Amygdala (tissue), 56 donors: ENCODE results near the gene KSR1.
"Not testable (repeated sequence)": the region's sequence is repeated elsewhere in the genome, so short reads cannot be mapped to it uniquely, and the experiment has no call there.

Source experiments
- DNase-seq, 56 donors: peaks; one replicate each; lab custom pipeline; 2025; lab: John Stamatoyannopoulos, UW

Gene KSR1

DNA sequence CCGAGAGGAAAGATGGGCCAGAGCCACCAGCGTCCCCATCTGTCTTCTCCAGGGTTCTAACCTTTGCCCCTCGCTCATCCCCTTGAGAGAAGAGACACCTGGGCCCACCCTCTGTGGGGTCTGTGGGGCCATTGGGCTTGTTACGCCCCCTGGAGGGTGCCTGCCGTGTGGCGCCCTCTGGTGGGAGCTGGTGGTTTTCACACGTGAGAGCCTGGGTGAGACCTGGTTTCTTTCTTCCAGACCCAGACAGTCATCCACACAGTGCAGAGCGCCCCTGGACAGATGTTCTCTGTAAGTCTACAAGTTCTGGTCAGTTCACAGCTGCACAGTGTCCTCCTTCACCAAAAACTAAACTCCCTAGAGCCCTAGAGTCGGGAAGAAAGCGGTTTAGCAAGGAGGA, 189.4 kb downstream of the KSR1 start:
- DNase-seq, result not testable (repeated sequence)

DNA sequence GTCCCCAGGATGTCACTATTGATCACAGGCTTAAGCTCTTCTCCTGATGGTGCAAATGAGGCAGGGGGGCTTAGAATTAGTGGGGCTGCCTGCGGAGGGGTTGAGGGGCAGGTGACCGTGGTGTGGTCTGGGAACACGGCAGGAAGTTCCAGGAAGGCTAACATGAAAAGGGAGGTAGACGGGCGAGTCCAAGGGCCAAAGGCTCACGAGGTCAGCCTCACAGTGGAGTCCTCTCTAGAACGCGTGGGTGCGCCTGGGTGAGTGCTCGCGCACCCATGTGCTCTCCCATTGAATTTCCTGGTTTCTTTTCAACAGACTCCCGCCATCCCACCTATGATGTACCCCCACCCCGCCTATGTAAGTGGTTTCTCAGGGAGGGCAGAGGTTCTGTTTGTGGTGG, 190.0 kb downstream of the KSR1 start:
- DNase-seq, result no peak

DNA sequence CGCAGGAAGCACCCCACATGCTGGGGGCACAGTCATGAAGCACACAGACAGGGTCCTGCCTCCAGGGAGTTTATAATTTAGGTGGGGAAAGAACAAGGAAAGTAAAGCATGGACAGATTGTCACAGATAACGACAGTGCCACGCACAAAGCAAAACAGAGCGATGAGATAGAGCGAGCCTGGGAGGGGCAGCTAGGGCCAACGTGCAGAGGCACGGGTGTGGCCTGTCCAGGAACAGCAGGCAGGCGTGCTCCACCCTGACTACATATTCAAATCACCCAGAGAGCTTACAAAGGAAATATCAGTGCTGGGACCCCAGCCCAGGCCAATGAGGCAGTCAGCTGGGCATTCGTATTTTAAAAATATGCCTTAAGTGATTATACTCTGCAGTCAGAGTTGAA, 191.5 kb downstream of the KSR1 start:
- no peak for DNase-seq

DNA sequence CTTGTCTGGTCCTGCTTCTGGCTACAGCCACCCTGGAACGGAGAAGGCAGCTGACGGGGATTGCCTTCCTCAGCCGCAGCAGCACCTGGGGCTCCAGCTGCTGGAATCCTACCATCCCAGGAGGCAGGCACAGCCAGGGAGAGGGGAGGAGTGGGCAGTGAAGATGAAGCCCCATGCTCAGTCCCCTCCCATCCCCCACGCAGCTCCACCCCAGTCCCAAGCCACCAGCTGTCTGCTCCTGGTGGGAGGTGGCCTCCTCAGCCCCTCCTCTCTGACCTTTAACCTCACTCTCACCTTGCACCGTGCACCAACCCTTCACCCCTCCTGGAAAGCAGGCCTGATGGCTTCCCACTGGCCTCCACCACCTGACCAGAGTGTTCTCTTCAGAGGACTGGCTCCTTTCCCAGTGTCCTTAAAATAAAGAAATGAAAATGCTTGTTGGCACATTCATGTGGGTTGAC, 192.9 kb downstream of the KSR1 start:
- DNase-seq, result peak in 14 of 56 donors; percentile 4 to 43 (median 15)

DNA sequence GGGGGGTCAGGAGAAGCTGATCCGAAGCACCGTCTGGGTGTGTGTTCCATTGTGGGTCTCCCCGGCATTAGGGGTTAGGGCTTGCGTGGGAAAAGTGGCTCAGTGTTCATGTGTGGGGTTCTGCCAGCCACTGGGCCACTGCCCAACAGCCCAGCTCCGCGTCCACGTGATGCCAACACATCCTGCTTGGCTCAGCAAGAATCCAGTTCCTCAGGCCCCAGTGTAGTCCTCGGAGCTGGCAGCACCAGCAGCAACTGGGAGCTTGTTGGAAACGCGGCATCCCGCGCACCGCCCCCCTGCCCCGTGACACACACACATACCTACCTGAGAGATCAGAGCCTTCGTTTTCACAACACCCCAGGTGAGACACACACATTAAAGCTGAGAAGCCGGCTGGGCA, 193.7 kb downstream of the KSR1 start:
- peak in 50 of 56 donors; percentile 8 to 79 (median 44) for DNase-seq

DNA sequence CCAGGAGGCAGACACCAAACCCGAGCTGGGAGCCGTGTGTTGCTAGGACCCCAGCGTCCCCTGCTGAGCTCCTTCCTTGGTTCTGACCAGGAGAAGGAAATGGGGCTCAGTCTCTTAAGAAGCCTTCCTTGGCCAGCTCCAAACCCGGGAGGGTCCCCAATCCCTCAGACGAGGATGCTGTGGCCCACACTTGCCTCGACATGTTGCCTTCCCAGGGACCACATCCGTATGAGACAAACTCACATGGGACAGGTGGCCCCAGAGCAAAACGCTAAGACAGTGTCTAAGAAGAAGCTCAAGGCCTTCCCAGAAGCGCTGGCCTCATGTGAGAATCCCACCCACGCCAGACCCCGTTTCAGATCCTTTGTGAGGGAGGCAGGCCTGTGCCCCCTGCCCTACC, 194.6 kb downstream of the KSR1 start:
- no peak for DNase-seq

DNA sequence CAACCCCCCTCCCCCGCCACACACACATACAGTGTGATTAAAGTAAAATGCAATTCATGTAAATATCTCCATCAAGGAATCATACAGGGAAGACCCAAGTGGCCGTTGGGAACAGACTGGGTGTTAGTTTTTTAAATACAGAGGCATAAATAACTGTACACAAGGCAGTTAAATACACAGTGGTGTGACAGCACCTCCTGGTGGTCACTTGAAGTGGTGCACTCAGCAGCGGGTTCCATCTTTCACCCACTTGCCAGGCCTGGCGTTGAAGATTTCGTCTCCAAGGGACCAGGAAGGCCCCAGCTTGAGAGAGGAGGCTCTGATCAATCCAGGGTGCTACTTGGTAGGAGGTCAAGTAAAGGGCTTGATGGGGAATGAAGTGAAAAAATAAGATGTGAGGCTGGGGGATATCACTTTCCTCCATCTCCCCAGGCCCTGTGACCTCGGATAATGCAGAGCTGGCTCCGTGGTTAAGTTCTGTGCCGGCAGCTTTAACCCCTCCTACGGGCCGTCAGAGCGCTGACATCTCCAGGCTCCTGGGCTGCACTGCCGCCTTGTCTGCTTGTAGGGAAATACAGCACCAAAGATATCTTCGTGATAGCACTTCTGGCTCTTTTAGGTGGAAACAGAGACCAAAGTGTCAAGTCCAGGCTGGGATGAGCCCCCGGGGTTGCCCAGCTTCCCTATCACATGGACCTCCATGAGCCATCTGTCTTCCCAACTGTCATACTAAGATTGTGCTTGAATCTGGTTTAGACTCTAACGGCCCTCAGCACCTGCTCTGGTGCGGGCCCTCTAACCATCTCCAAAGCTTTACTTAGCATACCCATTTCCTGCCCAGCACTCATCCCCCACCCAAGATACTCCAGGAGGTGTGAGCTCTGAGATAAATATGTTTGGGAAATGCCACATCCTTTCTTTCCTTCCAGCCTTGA, 195.4 kb downstream of the KSR1 start:
- DNase-seq, result peak in 32 of 56 donors; percentile 2 to 79 (median 30)

DNA sequence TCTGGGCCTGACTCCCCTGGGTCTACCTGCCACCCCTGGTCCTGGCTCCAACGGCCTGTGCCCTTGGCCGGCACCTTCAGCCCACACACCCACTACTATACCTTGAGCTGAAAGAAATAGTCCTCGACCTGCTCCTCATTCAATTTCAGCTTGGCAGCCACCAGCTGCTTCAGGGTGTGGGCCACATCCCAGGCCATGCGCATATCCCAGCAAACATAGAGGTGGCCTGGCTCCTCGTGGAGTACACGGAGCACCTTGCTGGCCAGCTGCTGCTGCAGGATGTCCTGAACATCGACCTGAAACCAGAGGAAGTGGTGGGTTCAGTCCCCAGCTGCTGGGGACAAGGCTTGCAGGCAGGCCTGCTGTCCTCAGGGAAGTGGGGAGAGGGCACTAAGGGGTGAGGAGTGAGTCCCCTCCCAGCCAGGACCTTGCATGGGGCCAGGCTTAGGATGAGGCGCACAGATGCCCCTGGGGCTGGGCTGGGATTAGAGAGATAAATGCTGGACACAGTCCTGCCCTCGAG, 197.3 kb downstream of the KSR1 start:
- not testable (repeated sequence) for DNase-seq

DNA sequence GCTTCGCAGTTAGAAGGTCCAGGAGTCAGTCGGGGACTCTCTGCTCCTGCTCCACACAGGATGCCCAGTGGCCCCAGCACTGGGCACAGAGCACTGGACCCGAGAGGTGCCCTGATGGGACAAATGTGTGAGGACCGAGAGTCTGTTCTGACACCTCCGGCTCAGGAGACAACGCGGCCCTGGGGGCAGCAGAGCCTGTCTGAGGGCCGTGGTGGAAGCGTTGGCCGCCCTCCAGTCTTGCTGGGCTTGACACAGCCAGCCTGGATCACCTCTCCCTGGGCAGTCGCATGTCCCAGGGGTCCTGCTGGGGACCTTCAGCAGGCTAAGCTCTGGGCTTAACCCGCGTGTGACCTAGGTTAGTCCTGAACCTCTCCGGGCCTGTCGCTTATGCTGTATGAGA, 197.9 kb downstream of the KSR1 start:
- peak in 1 of 56 donors; percentile 25 for DNase-seq

DNA sequence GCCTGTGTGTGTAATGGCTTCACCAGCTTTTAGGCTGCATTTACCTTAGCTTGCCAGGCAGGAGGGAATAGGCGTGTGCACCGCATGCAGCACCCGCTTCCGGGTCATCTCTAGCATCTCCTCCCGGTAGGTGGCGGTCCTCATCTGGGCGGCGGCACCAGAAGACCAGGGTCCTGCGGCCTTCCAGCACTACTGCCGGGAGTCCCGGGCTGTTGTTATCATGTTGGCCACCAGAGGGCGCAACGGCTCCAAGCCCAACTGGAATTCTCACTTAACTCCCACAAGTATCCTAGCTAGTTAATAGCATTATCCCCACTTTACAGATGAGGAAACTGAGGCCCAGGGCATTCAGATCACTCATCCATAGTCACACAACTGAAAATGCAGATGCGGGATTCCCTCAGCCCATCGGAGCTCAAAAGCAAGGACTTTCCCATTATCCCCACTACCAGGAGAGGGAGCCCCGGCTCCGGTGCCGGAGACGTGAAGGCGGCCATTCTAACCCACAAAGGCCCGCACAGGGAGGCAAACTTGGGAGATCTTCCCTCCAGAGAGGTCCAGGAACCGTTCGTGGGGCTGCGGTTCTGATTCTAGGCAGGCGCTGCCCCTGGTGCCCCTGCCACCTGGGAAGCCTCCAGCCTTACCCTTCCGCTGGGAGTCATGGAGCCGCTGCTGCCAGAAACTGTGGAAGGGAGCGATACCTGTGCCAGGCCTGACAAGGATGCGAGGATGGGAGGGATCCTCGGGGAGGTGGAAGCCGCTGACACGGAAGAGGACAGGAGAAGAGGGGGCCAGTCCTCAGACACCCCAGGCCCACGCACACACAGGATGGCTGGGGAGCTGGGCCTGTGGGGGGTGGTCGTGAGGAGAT, 198.6 kb downstream of the KSR1 start:
- DNase-seq, result peak in 44 of 56 donors; percentile 7 to 80 (median 40)

DNA sequence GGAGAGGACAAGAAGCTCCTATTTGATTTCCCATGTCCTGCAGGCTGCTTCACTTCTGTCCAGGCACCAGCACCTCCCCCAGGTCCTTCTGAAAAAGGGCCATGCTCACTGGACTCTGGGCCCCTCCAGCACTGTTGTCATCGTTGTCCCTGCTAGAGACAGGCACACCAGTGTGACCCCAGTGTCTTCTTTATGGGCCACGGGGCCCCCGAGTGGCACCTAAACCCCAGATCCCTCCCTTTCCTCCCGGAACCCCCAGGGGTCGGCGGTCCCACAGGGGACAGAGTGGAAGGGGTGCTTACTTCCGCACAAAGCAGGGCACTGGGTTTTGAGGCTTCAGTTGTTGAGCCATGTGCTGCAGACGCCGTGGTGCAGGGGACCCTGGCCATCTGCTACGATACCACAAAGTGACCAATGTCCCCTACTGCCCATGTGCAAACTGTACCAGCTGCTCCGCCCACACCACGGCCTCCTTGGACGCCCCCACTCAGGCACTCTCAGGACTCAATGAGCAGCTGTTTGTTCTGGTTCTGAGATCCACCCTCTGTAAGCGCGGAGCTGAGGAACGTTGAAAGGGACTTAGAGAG, 199.4 kb downstream of the KSR1 start:
- DNase-seq, result not testable (repeated sequence)

DNA sequence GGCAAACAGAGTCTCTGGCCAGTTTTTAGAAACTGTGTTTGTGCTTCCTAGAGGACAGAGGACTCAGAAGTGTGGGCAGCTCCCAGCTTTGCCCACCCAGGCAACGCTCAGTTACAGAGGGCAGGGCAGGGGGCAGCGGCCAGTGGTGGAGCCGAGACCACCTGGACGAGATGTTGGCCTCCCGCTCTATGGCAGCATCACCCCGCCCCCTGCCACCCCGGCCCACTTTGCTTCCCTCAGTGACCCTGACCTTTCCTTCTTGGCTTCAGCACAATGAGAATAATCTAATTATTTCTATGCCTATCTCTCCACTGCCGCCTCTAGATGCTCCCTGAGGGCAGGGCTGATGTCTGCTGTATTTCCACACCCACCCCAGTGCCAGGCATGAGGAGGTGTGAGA, 200.4 kb downstream of the KSR1 start:
- DNase-seq, result not testable (repeated sequence)

DNA sequence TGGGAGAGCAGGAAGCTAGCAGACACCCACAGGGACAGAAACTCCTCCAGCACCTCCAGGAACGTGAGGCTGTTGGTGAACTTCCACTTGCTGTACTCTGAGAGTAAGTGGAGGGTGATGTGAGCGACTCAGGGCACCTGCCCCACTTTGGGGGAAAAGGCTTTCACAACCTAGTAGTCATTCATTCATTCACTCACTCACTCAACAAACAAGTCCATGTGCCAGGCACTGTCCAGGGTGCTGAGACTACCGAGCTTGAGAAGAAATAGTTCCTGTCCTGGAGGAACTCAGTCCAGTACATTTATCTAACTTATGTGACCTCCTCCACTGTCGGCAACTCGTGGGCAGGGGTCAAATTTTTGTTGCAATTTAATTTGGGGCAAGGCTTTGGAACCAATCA, 201.4 kb downstream of the KSR1 start:
- DNase-seq, result no peak

DNA sequence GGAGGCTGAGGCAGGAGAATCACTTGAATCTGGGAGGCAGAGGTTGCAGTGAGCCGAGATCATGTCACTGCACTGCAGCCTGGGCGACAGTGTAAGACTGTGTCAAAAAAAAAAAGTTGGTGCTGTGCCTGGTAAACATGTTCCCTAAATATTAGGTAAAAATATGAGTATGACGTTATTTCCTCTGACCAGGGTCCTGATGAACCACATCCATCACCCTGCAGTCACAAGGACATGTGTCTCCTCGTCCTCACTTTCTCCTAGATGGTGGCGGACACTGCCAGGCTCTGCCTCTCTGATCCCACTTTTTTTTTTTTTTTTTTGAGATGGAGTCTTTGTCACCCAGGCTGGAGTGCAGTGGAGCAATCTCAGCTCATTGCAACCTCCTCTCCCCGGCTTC, 203.4 kb downstream of the KSR1 start:
- no peak for DNase-seq

DNA sequence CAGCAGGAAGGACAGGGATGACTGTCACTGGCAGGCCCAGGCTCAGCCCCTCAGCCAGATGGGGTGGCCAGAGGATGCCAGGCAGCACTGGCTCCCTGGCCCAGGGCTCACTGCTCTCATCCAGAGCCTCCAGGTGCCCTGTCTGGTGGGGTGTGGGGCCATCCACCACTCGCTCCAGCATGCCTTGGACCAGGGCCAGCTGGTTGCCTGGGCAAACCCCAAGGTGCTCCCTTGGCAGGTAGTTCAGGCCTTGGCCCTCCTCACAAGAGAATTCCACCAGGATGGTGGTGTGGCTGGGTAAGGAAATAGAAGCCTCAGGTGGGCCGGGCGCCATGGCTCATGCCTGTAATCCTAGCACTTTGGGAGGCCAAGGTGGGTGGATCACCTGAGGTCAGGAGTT, 204.2 kb downstream of the KSR1 start:
- DNase-seq, result no peak

DNA sequence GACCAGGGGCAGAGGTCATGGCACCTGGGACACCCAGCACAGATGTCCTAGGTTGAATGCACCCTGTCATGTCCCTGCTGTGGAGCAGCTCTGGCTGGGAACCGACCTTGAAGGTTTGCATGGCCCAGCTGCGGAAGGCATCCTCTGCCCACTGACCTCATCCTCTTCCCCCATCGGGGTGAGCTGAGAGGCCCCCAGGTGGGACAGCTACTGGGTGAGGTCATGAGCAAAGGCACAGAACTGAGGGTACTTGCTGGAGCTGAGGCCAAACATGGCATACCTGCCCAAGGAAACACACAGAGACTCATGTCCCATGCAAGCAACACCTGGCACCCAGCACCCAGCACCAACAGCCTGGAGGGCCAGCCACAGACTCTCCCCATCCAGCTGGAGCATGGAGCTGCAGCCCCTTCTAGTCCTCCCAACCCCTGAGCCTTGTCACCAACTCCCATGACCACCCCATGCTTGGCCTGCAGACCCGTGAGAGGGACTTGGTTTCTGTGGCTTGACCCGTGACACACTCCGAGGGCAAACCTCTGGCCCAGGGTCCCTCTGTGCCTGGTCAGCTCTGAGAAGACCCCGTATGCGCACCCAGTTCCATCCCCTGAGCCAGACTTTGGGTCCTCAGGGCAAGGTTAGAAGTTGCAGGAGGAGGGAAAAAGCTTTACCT, 207.8 kb downstream of the KSR1 start:
- DNase-seq, result no peak

DNA sequence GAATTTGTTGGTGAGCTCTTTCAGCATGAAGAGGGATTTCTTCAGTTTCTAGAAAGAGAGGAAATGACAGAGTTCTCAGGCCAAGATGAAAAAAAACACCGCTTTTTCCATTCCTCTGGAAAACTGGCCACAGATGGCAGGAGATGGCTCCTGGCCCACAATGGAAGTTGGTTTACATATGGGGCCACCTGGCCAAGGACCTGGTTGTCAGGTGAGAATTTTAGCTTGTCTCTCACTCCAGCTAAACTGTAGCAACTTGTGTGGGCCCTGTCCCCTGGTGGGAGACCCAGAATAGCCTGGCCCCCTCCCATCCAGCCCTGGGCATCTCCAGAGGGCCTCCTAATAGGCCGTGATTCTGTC, 208.3 kb downstream of the KSR1 start:
- no peak for DNase-seq

DNA sequence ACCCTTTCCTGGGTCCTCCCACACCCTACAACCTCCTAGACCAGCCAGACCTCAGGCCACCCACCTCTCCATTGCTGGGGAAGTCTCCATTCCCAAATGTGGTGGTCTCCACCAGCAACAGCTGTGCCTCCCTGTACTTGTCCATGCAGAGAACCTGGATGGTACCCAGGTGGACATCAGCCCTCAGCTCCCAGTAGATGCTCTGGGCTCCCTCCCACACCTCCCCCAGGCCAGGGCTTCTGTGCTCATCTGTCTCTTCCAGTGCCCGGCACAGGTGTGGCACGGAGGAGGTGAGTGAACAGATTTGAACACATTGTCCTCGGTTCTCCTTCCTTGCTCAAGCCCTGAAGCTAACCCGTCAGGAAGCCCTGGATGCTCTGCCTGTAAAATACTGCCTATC, 209.3 kb downstream of the KSR1 start:
- no peak for DNase-seq

DNA sequence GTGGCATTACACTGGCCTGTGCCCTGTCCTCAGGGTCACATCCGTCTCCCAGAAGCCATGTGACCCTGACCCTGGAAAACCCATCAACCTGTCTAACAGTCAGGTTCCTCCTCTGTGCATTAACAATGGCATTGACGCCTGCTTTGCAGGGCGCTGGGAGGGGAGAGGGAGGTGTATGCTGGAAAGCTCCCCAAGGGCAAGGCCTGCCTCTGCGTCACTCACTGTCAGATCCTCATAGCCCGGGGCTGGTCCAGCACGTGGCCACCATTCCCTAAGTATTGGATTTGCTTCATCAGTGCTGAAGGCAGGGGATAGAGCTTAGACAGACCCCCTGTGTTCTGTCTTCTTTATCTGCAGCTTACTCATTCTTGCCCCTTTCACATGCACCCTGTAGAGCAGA, 210.0 kb downstream of the KSR1 start:
- not testable (repeated sequence) for DNase-seq
